ENCODE data around the gene BRINP3.
A peak's percentile ranks its signal among the peaks of the same experiment; 100 is the strongest.
"Not testable (repeated sequence)": the region's sequence is repeated elsewhere in the genome, so short reads cannot be mapped to it uniquely, and the experiment has no call there.

Gene BRINP3

GRCh38 chr1:190477762-190478148, at the start of gene BRINP3:
TSS of gene BRINP3 (minus strand) at chr1:190477864.
- H3K4me1 ChIP-seq (ENCODE audit: insufficient read depth, low read length), result peaks cover 6% of the 10 kb centered on the region
- peak within 1 kb of the TSS; percentile 28 to 74 for H3K4me3 ChIP-seq (ENCODE audit: low read depth in 1 of 2, low read length in 2 of 2)
- no peaks in the 10 kb centered on the region for H3K36me3 ChIP-seq (ENCODE audit: insufficient read depth, low read length)
- H3K9ac ChIP-seq (ENCODE audit: low read length), result no peak within 1 kb of the TSS
- no peaks in the 10 kb centered on the region for H3K9me3 ChIP-seq (ENCODE audit: low read length)
- peaks cover 24 to 37% of the 10 kb centered on the region in 2 donors for H3K27me3 ChIP-seq (ENCODE audit: control insufficient read depth in 1 of 2, insufficient read depth in 2 of 2, low read length in 2 of 2)
- H3K27ac ChIP-seq (ENCODE audit: low read depth, low read length), result no peak within 1 kb of the TSS

GRCh38 chr1:190511554-190511953, 33.9 kb upstream of the BRINP3 start:
- H3K9me3 ChIP-seq (ENCODE audit: low read length), result no peaks in the 10 kb centered on the region
- H3K36me3 ChIP-seq (ENCODE audit: insufficient read depth, low read length), result no peaks in the 10 kb centered on the region
- H3K4me3 ChIP-seq (ENCODE audit: low read depth in 1 of 2, low read length in 2 of 2), result no peak overlapping the region
- H3K9ac ChIP-seq (ENCODE audit: low read length), result no peak overlapping the region
- H3K4me1 ChIP-seq (ENCODE audit: insufficient read depth, low read length), result no peaks in the 10 kb centered on the region
- H3K27me3 ChIP-seq (ENCODE audit: control insufficient read depth in 1 of 2, insufficient read depth in 2 of 2, low read length in 2 of 2), result no peaks in the 10 kb centered on the region
- H3K27ac ChIP-seq (ENCODE audit: low read depth, low read length), result no peak overlapping the region

DNA sequence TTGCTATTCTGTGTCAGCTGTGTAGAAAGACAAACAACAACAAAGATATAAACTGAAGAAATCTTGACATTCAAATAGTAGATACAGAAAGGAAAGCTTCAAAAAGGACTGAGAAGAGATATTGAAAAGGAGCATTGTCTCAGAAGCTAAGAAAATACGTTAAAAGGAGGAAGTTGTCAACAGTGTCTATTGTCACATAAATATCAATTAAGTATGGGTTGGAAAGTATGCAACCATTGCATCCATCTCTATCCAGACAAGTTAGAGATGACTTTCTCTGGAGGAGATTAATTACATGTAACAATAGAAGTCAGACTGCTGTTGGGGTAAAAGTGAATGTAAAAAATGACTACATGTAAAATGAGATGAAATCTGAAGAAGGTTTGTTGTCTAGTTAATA, 29.7 kb upstream of the BRINP3 start:
- H3K36me3 ChIP-seq (ENCODE audit: insufficient read depth, low read length), result no peaks in the 10 kb centered on the region
- no peak overlapping the region for H3K27ac ChIP-seq (ENCODE audit: low read depth, low read length)
- no peaks in the 10 kb centered on the region for H3K9me3 ChIP-seq (ENCODE audit: low read length)
- no peaks in the 10 kb centered on the region for H3K27me3 ChIP-seq (ENCODE audit: control insufficient read depth in 1 of 2, insufficient read depth in 2 of 2, low read length in 2 of 2)
- H3K4me1 ChIP-seq (ENCODE audit: insufficient read depth, low read length), result no peaks in the 10 kb centered on the region
- no peak overlapping the region for H3K4me3 ChIP-seq (ENCODE audit: low read depth in 1 of 2, low read length in 2 of 2)
- H3K9ac ChIP-seq (ENCODE audit: low read length), result no peak overlapping the region

GRCh38 chr1:190504539-190504938, 26.9 kb upstream of the BRINP3 start:
- H3K4me1 ChIP-seq (ENCODE audit: insufficient read depth, low read length), result not testable (repeated sequence)

DNA sequence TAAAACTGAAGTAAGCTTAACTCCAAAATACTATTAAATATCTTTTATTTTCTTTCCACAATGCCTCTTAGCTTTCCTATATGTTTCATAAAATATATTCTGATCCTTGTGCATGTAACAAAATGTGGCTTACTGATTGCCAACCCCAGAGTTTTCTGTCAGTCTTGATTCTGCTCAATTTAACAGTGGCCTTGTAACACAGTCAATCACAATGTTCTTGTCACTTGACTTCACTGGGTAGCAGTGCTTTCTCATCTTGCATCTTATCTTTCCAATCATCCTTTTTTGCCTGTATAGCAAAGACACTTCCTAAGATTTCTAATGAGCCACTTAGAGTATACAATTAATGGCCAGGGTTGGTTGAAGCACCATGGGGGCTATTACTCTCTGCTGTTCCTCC, 19.9 kb upstream of the BRINP3 start:
- Histone ChIP-seq H3K4me1 (ENCODE audit: insufficient read depth, low read length) (no peaks in the 10 kb centered on the region), H3K9ac (ENCODE audit: low read length) (no peak overlapping the region), H3K27me3 (ENCODE audit: control insufficient read depth in 1 of 2, insufficient read depth in 2 of 2, low read length in 2 of 2) (no peaks in the 10 kb centered on the region)

More at GRCh38 chr1:190504539-190504938, 26.9 kb upstream of the BRINP3 start:
- H3K36me3 ChIP-seq (ENCODE audit: insufficient read depth, low read length); H3K27ac ChIP-seq (ENCODE audit: low read depth, low read length); H3K4me3 ChIP-seq (ENCODE audit: low read depth in 1 of 2, low read length in 2 of 2); H3K9me3 ChIP-seq (ENCODE audit: low read length); H3K27me3 ChIP-seq (ENCODE audit: control insufficient read depth in 1 of 2, insufficient read depth in 2 of 2, low read length in 2 of 2); H3K9ac ChIP-seq (ENCODE audit: low read length): not testable (repeated sequence)

DNA sequence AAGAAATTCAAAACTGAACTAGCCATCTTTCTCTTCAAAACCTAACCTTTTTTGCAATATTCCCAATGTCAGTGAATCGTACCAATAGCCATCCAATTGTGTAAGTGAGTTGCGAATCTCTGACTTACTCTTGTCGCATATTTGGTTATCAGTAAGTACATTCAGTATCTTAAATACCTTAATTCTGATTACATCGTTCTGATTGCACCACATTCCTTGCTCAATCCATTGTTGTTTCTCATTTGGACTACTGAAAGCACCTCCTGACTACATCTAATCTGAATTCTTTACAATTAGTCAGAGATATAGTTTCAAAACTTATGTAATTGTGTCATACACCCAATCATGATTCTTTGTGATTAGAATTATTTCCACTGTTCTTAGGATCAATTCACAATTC, 16.8 kb upstream of the BRINP3 start:
- H3K4me1 ChIP-seq (ENCODE audit: insufficient read depth, low read length), result no peaks in the 10 kb centered on the region
- no peaks in the 10 kb centered on the region for H3K27me3 ChIP-seq (ENCODE audit: control insufficient read depth in 1 of 2, insufficient read depth in 2 of 2, low read length in 2 of 2)

More for the DNA sequence above, 19.9 kb upstream of the BRINP3 start:
- Histone ChIP-seq H3K9me3 (ENCODE audit: low read length) (no peaks in the 10 kb centered on the region), H3K27ac (ENCODE audit: low read depth, low read length) (no peak overlapping the region), H3K36me3 (ENCODE audit: insufficient read depth, low read length) (no peaks in the 10 kb centered on the region), H3K4me3 (ENCODE audit: low read depth in 1 of 2, low read length in 2 of 2) (no peak overlapping the region)

GRCh38 chr1:190491404-190491803, 13.7 kb upstream of the BRINP3 start:
- Histone ChIP-seq H3K9me3 (ENCODE audit: low read length) (no peaks in the 10 kb centered on the region), H3K4me1 (ENCODE audit: insufficient read depth, low read length) (no peaks in the 10 kb centered on the region), H3K36me3 (ENCODE audit: insufficient read depth, low read length) (no peaks in the 10 kb centered on the region), H3K9ac (ENCODE audit: low read length) (no peak overlapping the region), H3K27me3 (ENCODE audit: control insufficient read depth in 1 of 2, insufficient read depth in 2 of 2, low read length in 2 of 2) (no peaks in the 10 kb centered on the region), H3K27ac (ENCODE audit: low read depth, low read length) (no peak overlapping the region), H3K4me3 (ENCODE audit: low read depth in 1 of 2, low read length in 2 of 2) (no peak overlapping the region)

More for the DNA sequence above, 16.8 kb upstream of the BRINP3 start:
- no peaks in the 10 kb centered on the region for H3K36me3 ChIP-seq (ENCODE audit: insufficient read depth, low read length)
- no peak overlapping the region for H3K9ac ChIP-seq (ENCODE audit: low read length)
- no peak overlapping the region for H3K4me3 ChIP-seq (ENCODE audit: low read depth in 1 of 2, low read length in 2 of 2)
- no peaks in the 10 kb centered on the region for H3K9me3 ChIP-seq (ENCODE audit: low read length)
- H3K27ac ChIP-seq (ENCODE audit: low read depth, low read length), result no peak overlapping the region

- no peaks in the 10 kb centered on the region for H3K9me3 ChIP-seq (ENCODE audit: low read length)
- H3K9ac ChIP-seq (ENCODE audit: low read length), result no peak overlapping the region
- H3K27me3 ChIP-seq (ENCODE audit: control insufficient read depth in 1 of 2, insufficient read depth in 2 of 2, low read length in 2 of 2), result peaks cover 0 to 2% of the 10 kb centered on the region in 2 donors
- no peak overlapping the region for H3K4me3 ChIP-seq (ENCODE audit: low read depth in 1 of 2, low read length in 2 of 2)
- no peak overlapping the region for H3K27ac ChIP-seq (ENCODE audit: low read depth, low read length)
- no peaks in the 10 kb centered on the region for H3K4me1 ChIP-seq (ENCODE audit: insufficient read depth, low read length)
- no peaks in the 10 kb centered on the region for H3K36me3 ChIP-seq (ENCODE audit: insufficient read depth, low read length)
These were observed 6.4 kb upstream of the BRINP3 start for GRCh38 chr1:190484045-190484444.

GRCh38 chr1:190480231-190480630, 2.6 kb upstream of the BRINP3 start:
- Histone ChIP-seq H3K9ac (ENCODE audit: low read length) (no peak overlapping the region), H3K36me3 (ENCODE audit: insufficient read depth, low read length) (no peaks in the 10 kb centered on the region), H3K27ac (ENCODE audit: low read depth, low read length) (no peak overlapping the region), H3K4me3 (ENCODE audit: low read depth in 1 of 2, low read length in 2 of 2) (no peak overlapping the region), H3K4me1 (ENCODE audit: insufficient read depth, low read length) (peaks cover 6% of the 10 kb centered on the region), H3K27me3 (ENCODE audit: control insufficient read depth in 1 of 2, insufficient read depth in 2 of 2, low read length in 2 of 2) (peaks cover 17 to 29% of the 10 kb centered on the region in 2 donors), H3K9me3 (ENCODE audit: low read length) (no peaks in the 10 kb centered on the region)

GRCh38 chr1:190479516-190479915, 1.9 kb upstream of the BRINP3 start:
- Histone ChIP-seq H3K9me3 (ENCODE audit: low read length) (no peaks in the 10 kb centered on the region), H3K27me3 (ENCODE audit: control insufficient read depth in 1 of 2, insufficient read depth in 2 of 2, low read length in 2 of 2) (peaks cover 17 to 36% of the 10 kb centered on the region in 2 donors), H3K36me3 (ENCODE audit: insufficient read depth, low read length) (no peaks in the 10 kb centered on the region), H3K9ac (ENCODE audit: low read length) (no peak overlapping the region), H3K4me1 (ENCODE audit: insufficient read depth, low read length) (peaks cover 6% of the 10 kb centered on the region), H3K27ac (ENCODE audit: low read depth, low read length) (no peak overlapping the region), H3K4me3 (ENCODE audit: low read depth in 1 of 2, low read length in 2 of 2) (no peak overlapping the region)

DNA sequence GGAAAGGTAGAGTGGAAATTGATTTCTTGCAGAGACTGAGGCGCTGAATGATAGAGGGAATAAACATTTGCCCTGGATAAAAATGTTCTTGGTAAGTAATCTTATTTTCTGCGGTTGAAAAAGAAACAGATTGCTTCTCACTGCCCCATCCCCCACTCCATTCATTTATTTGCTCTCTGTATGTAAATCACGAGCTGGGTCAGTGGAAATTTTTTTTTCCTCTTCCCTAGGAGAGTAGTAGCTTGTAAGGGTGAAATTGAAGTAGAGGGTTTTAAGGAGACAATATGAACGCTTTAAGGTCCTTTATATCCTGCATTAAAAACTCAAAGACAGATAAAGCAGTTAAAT, 1.4 kb upstream of the BRINP3 start:
- Histone ChIP-seq H3K4me3 (ENCODE audit: low read depth in 1 of 2, low read length in 2 of 2) (peak overlapping the region in 1 of 2 donors; percentile 74), H3K27ac (ENCODE audit: low read depth, low read length) (no peak overlapping the region), H3K4me1 (ENCODE audit: insufficient read depth, low read length) (peaks cover 6% of the 10 kb centered on the region), H3K36me3 (ENCODE audit: insufficient read depth, low read length) (no peaks in the 10 kb centered on the region), H3K9me3 (ENCODE audit: low read length) (no peaks in the 10 kb centered on the region), H3K27me3 (ENCODE audit: control insufficient read depth in 1 of 2, insufficient read depth in 2 of 2, low read length in 2 of 2) (peaks cover 22 to 37% of the 10 kb centered on the region in 2 donors), H3K9ac (ENCODE audit: low read length) (no peak overlapping the region)

- Histone ChIP-seq H3K27ac (ENCODE audit: low read depth, low read length) (no peak overlapping the region), H3K9me3 (ENCODE audit: low read length) (no peaks in the 10 kb centered on the region), H3K27me3 (ENCODE audit: control insufficient read depth in 1 of 2, insufficient read depth in 2 of 2, low read length in 2 of 2) (peaks cover 24 to 37% of the 10 kb centered on the region in 2 donors), H3K4me1 (ENCODE audit: insufficient read depth, low read length) (peaks cover 6% of the 10 kb centered on the region), H3K9ac (ENCODE audit: low read length) (no peak overlapping the region), H3K4me3 (ENCODE audit: low read depth in 1 of 2, low read length in 2 of 2) (peak overlapping the region; percentile 28 to 74), H3K36me3 (ENCODE audit: insufficient read depth, low read length) (no peaks in the 10 kb centered on the region)
These were observed 735 bp upstream of the BRINP3 start for GRCh38 chr1:190478149-190479049.

All from muscle layer of colon (tissue), 2 donors.